Measurements from ENCODE around the gene KBTBD13.
"Not testable (repeated sequence)": the region's sequence is repeated elsewhere in the genome, so short reads cannot be mapped to it uniquely, and the experiment has no call there.

The KBTBD13 gene

DNA sequence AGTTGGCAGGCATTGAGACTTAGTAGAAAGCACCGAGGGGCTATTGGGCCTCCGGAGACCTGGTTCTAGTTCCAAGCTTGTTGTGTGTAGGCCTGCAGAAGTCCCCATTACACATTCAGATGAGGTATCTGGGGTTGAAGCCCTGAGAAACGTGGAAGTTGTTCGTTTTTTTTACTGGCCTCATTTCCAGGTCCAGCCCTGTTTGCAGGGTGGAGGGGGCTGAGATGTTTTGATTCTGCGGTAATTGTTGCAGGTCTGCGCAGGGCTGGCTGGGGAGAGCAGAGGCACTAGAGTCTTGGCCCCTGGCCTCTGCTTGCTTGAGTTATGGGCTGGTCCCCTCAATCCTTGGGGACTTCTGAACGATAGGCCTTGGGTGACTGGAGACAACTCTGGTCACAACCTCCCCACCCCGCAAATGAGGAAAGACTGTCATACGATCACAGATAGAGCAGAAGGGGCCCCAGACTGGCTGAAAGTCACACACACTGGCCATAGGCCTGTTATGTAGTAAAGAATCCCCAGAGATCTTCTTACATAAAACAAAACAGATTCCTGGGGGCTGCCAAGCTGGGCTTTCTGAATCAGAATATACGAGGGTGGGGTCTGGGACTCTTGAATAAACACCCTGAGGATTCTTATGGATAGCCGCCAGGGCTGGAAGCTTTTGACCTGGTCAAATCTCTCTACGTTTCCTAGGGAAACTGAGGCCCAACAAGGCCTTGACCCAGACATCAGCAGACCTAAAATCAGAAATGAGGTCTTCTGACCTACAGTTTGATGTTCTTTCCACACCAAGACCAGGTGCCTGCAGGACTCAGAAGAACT lies 15.6 kb downstream of the KBTBD13 start:
- H3K27ac ChIP-seq (ENCODE audit: low read depth, low read length): no peak overlapping the region
- H3K27me3 ChIP-seq (ENCODE audit: insufficient read depth, low read length): no peaks in the 10 kb centered on the region
- H3K79me2 ChIP-seq (ENCODE audit: control insufficient read depth, insufficient read depth, low read length, unreplicated experiment): no peaks in the 10 kb centered on the region
- H2AFZ ChIP-seq (ENCODE audit: low read length, unreplicated experiment): no peak overlapping the region
- no peaks in the 10 kb centered on the region for H3K36me3 ChIP-seq (ENCODE audit: insufficient read depth, low read length)
- H3K4me1 ChIP-seq (ENCODE audit: control insufficient read depth, insufficient read depth, low read length, unreplicated experiment): no peaks in the 10 kb centered on the region
- no peak overlapping the region for H3K4me3 ChIP-seq (ENCODE audit: low read depth, low read length)

DNA sequence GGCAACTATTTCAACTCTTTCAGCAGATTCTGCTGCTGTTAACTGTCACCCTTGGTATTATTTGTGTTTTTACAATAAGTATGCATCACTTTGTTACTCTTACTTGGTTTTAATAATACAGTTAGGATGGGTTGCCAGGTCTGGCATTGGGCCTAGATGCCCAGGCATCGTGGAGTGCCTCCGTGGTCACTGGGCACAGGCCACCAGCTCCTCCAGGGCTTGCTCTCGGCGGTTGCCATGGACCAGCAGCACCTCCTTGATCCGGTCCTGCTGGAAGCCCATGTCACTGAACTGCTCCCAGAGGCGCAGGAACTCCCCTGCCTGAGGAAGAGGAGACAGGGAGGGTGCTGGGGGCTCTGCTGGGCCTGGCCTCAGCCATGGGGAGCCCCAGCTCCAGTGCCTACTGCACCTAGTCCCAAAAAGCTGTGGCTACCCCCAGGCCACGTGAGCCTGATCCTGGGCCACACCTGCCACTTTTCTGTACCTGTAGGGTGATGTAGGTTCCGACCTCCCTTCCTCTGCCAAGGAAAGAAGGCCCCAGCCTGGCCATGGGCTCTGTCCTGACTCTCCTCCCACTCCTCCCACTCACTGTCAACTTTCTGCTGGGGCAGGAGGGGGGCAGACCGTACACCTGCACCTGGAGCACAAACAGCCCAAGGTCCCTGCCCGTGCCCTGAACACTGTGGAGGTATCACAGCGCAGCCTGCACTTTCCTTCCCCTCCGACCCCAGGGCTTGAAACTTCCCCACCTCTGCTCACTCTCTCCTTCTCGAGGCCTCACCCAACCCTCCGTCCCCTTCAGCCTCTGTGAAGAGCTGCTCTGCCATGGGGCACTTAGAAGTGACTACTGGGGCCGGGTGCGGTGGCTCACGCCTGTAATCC lies 16.6 kb downstream of the KBTBD13 start:
- no peak overlapping the region for H2AFZ ChIP-seq (ENCODE audit: low read length, unreplicated experiment)
- no peaks in the 10 kb centered on the region for H3K27me3 ChIP-seq (ENCODE audit: insufficient read depth, low read length)
- 0 out of 2 replicates have a peak, but pooled peaks cover under 1% of the 10 kb centered on the region for H3K36me3 ChIP-seq (ENCODE audit: insufficient read depth, low read length)
- no peak overlapping the region for H3K27ac ChIP-seq (ENCODE audit: low read depth, low read length)
- H3K4me1 ChIP-seq (ENCODE audit: control insufficient read depth, insufficient read depth, low read length, unreplicated experiment): no peaks in the 10 kb centered on the region
- no peaks in the 10 kb centered on the region for H3K79me2 ChIP-seq (ENCODE audit: control insufficient read depth, insufficient read depth, low read length, unreplicated experiment)
- H3K4me3 ChIP-seq (ENCODE audit: low read depth, low read length): no peak overlapping the region

DNA sequence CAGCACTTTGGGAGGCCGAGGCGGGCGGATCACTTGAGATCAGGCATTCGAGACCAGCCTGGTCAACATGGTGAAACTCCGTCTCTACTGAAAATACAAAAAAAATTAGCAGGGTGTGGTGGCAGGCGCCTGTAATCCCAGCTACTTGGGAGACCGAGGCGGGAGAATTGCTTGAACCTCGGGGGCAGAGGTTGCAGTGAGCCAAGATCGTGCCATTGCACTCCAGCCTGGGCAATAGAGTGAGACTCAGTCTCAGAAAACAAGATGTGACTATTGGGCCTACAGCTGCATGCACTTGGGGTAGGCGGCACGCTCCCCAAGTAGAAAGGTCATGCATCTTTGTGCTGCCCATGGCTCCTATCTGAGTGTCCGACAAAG lies 17.2 kb downstream of the KBTBD13 start:
- not testable (repeated sequence) for H3K4me3 ChIP-seq (ENCODE audit: low read depth, low read length); H3K27ac ChIP-seq (ENCODE audit: low read depth, low read length); H3K4me1 ChIP-seq (ENCODE audit: control insufficient read depth, insufficient read depth, low read length, unreplicated experiment); H3K36me3 ChIP-seq (ENCODE audit: insufficient read depth, low read length); H3K27me3 ChIP-seq (ENCODE audit: insufficient read depth, low read length); H2AFZ ChIP-seq (ENCODE audit: low read length, unreplicated experiment); H3K79me2 ChIP-seq (ENCODE audit: control insufficient read depth, insufficient read depth, low read length, unreplicated experiment)

DNA sequence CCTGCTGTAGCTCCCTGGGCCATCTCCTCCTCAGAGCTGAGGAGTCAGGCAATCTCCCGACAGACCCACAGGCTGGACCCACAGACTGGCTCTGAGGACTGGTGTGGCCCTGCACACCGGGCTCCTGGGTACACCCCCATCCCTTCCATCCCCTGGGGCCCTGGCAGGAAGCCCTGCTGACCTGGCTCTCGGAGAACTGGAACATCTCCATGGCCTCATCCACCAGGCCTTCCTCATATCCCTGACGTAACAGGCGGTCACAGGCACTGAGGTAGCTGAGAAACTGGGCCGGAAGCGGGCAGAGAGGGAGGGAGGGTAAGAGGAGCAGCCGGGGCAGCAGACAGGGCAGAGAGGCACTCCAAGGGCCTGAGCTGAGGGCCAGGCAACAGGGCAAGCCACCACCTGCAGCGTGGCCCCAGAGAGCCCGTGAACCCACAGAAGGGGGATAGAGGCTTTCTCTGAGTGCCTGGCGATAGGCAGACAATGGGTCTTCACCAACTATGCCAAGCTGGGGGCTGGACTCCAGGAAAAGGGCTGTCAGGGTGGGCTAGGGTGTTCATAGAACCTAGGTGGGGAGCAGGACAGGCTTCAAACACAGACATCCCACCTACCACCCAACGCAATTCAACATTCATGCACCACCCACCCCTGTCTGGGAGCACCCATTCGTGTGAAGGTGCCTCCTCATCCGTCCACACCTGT lies 17.9 kb downstream of the KBTBD13 start:
- no peak overlapping the region for H2AFZ ChIP-seq (ENCODE audit: low read length, unreplicated experiment)
- H3K36me3 ChIP-seq (ENCODE audit: insufficient read depth, low read length): peaks cover 8% of the 10 kb centered on the region; the same call in 1 of the 2 replicates
- no peaks in the 10 kb centered on the region for H3K4me1 ChIP-seq (ENCODE audit: control insufficient read depth, insufficient read depth, low read length, unreplicated experiment)
- H3K27ac ChIP-seq (ENCODE audit: low read depth, low read length): no peak overlapping the region
- H3K4me3 ChIP-seq (ENCODE audit: low read depth, low read length): no peak overlapping the region
- H3K27me3 ChIP-seq (ENCODE audit: insufficient read depth, low read length): no peaks in the 10 kb centered on the region
- H3K79me2 ChIP-seq (ENCODE audit: control insufficient read depth, insufficient read depth, low read length, unreplicated experiment): no peaks in the 10 kb centered on the region

DNA sequence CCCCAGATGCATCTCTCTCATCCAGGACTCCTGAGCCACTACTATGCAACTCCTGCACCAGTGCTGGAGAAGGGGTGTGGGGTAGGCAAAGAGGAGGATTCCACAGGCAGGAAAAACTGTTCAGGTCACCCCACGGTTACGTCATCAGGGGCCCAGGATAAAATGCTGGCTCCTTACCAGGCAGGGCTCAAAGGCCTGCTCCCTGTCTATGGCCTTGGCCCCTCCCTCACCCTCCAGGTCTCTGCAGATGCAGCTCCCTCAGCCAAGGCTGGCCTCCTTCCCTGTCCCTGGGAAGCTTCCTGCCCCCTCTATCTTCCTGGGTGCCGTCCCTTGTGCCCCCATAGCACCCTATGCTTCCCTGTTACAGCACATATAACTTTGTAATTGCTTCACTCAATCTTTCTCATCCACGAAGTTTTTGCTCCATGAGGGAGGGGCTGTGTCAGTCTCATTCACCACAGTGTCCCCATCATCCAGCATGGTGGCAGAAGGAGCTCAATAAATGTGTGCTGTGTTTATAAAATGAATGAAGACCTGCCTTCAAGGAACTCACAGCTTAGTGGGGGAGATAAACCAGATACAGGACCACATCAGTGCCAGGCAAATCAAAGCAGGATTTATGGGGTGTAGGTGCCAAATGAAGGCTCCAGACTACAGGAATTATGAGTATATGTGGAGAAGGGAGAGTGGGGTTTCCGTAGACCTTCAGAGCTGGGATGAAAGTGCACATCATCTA lies 18.6 kb downstream of the KBTBD13 start:
- Histone ChIP-seq H2AFZ (ENCODE audit: low read length, unreplicated experiment) (no peak overlapping the region), H3K27ac (ENCODE audit: low read depth, low read length) (no peak overlapping the region), H3K79me2 (ENCODE audit: control insufficient read depth, insufficient read depth, low read length, unreplicated experiment) (no peaks in the 10 kb centered on the region), H3K27me3 (ENCODE audit: insufficient read depth, low read length) (no peaks in the 10 kb centered on the region), H3K4me1 (ENCODE audit: control insufficient read depth, insufficient read depth, low read length, unreplicated experiment) (no peaks in the 10 kb centered on the region), H3K4me3 (ENCODE audit: low read depth, low read length) (no peak overlapping the region), H3K36me3 (ENCODE audit: insufficient read depth, low read length) (peaks cover 8% of the 10 kb centered on the region; the same call in 1 of the 2 replicates)

DNA sequence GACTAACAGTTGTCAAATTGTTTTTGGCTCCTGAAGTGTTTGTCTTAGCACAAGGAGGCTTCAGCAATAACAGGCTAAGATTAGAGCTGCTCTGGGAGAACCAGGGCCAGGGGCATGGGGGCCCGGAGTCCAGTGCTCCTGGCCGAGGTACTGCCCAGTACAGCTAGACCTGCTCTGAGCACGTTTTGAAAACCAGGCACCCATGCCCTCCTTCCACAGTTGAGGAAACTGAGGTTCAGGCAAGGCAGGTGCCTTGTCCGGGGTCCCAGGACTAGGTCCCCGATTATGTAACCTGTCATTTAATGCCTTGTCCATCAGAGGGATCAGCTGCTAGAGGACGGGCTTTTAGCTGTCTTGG lies 19.2 kb downstream of the KBTBD13 start:
- no peaks in the 10 kb centered on the region for H3K27me3 ChIP-seq (ENCODE audit: insufficient read depth, low read length)
- H3K27ac ChIP-seq (ENCODE audit: low read depth, low read length): no peak overlapping the region
- H3K4me1 ChIP-seq (ENCODE audit: control insufficient read depth, insufficient read depth, low read length, unreplicated experiment): no peaks in the 10 kb centered on the region
- no peak overlapping the region for H2AFZ ChIP-seq (ENCODE audit: low read length, unreplicated experiment)
- peaks cover 11% of the 10 kb centered on the region; the same call in 1 of the 2 replicates for H3K36me3 ChIP-seq (ENCODE audit: insufficient read depth, low read length)
- no peaks in the 10 kb centered on the region for H3K79me2 ChIP-seq (ENCODE audit: control insufficient read depth, insufficient read depth, low read length, unreplicated experiment)
- H3K4me3 ChIP-seq (ENCODE audit: low read depth, low read length): no peak overlapping the region

DNA sequence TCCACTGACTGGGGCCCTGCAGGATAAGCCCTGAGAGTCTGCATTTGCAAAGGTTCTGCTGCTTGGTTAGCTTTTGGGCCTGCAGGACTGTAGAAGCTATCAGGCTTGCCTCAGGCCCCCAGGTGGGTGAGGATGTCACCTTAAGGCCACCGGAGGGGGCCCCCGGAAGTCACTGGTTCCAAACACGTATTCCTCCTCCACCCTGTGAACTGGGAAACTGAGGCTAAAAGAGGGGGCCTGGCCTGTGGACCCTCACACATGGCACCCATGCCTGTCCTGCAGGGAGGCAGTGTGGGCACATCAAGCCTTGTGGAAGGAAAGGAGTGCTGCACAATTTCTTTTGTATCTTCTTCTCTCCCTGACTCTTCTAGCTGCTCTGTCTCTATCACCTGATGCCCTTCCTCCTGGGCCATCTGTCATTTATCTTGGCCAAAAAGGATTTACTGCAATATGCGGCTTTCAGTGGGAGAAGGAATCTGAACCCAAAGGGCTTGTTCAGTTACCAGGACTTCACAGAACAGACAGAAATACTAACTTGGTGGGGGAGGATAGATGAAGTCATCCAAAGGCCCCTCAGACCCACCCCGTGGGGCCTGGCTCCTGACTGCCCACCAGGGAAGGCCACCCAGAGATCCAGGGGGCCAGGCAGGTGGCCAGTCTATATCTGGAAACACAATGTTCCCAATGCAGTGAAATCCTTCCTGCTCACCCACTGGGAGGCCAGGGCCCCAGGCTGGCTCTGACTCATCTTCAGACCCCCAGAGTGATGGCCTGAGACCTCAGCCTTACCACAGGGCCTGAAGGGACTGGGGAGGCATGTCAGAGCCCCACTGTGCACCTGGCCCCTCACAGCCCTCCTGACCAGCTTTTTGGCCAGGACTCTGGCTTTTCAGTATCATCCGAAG lies 20.2 kb downstream of the KBTBD13 start:
- no peaks in the 10 kb centered on the region for H3K27me3 ChIP-seq (ENCODE audit: insufficient read depth, low read length)
- no peaks in the 10 kb centered on the region for H3K79me2 ChIP-seq (ENCODE audit: control insufficient read depth, insufficient read depth, low read length, unreplicated experiment)
- H2AFZ ChIP-seq (ENCODE audit: low read length, unreplicated experiment): no peak overlapping the region
- H3K4me3 ChIP-seq (ENCODE audit: low read depth, low read length): no peak overlapping the region
- no peaks in the 10 kb centered on the region for H3K4me1 ChIP-seq (ENCODE audit: control insufficient read depth, insufficient read depth, low read length, unreplicated experiment)
- peaks cover 16% of the 10 kb centered on the region; the same call in 1 of the 2 replicates for H3K36me3 ChIP-seq (ENCODE audit: insufficient read depth, low read length)
- no peak overlapping the region for H3K27ac ChIP-seq (ENCODE audit: low read depth, low read length)

DNA sequence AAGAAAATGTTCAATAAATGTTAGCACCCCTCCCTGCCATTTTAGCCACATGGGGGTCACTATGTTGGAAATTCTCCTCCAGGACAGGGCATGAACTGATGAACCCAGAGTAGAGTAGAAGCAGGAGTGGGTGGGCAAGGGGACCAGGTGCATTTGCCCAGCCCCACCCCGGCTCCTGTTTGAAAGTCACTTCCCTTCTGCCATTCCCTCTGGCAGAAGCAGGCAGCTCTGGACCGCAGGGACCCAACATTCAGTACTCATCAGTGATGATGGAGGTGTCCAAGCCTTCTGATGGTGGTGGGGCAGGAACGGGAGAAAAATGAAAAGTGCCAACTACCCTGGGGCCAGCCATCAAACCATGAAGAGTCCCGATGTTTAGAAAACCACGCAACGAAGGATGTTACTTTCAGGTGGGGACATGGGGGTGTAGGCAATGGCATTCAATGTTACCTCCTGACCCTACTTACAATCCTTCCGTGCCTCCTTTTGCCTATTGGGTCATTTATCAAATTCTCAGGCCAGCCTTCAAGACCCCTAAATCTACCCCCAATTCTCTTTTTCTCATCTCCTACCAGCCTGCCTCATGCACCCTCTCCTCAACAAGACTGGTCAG lies 21.2 kb downstream of the KBTBD13 start:
- no peaks in the 10 kb centered on the region for H3K4me1 ChIP-seq (ENCODE audit: control insufficient read depth, insufficient read depth, low read length, unreplicated experiment)
- no peaks in the 10 kb centered on the region for H3K79me2 ChIP-seq (ENCODE audit: control insufficient read depth, insufficient read depth, low read length, unreplicated experiment)
- no peak overlapping the region for H3K27ac ChIP-seq (ENCODE audit: low read depth, low read length)
- no peak overlapping the region for H2AFZ ChIP-seq (ENCODE audit: low read length, unreplicated experiment)
- no peak overlapping the region for H3K4me3 ChIP-seq (ENCODE audit: low read depth, low read length)
- H3K27me3 ChIP-seq (ENCODE audit: insufficient read depth, low read length): no peaks in the 10 kb centered on the region
- H3K36me3 ChIP-seq (ENCODE audit: insufficient read depth, low read length): peaks cover 16% of the 10 kb centered on the region; the same call in 1 of the 2 replicates

DNA sequence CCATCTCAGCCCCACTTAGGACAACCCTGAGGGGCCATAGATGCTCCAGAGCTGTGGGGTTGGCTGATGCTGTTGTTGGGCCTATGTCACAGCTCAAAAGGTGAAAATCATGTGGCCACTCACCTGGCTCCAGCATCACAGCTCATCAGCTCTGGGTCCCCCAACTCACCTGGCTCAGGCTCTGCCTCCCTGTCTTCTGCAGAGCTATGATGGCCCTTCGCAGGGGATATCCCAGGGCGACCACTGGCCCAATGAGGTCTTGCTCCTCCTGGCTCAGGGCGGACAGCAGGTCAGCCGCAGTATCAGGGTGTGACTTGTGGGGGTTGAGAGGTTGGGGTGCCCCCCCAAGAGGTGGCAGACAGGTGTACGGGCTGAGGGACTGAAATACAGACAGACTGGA lies 22.8 kb downstream of the KBTBD13 start:
- no peaks in the 10 kb centered on the region for H3K79me2 ChIP-seq (ENCODE audit: control insufficient read depth, insufficient read depth, low read length, unreplicated experiment)
- no peak overlapping the region for H3K27ac ChIP-seq (ENCODE audit: low read depth, low read length)
- H3K36me3 ChIP-seq (ENCODE audit: insufficient read depth, low read length): peaks cover 16% of the 10 kb centered on the region; the same call in 1 of the 2 replicates
- H2AFZ ChIP-seq (ENCODE audit: low read length, unreplicated experiment): no peak overlapping the region
- no peaks in the 10 kb centered on the region for H3K27me3 ChIP-seq (ENCODE audit: insufficient read depth, low read length)
- H3K4me1 ChIP-seq (ENCODE audit: control insufficient read depth, insufficient read depth, low read length, unreplicated experiment): no peaks in the 10 kb centered on the region
- no peak overlapping the region for H3K4me3 ChIP-seq (ENCODE audit: low read depth, low read length)

Data from ACC112 (cell line).